K562 (cell line): ENCODE results near the gene NDST1.

Experiments used
- ZNF232 ChIP-seq: sonication (generic); formaldehyde crosslinking; IDR thresholded peaks from 2 replicates; pipeline ENCODE4 v1.8.0; 2022; ENCODE audit warnings: mild to moderate bottlenecking, missing genetic modification reagents
- ZNF354B ChIP-seq: fragments of 250-450 bp; sonication (Bioruptor Pico); IDR thresholded peaks from 2 replicates; pipeline ENCODE4 v1.4.0; 2020
- TF ChIP-seq, protein P1 (sequence below): fragments of 450-650 bp; formaldehyde crosslinking; IDR thresholded peaks from 2 replicates; pipeline ENCODE4 v1.4.0; 2020; ENCODE audit warnings: mild to moderate bottlenecking, mixed read lengths
- TF ChIP-seq, protein P2 (sequence below): sonication (generic); formaldehyde crosslinking; IDR thresholded peaks from 2 replicates; pipeline ENCODE4 v1.8.0; 2022; ENCODE audit warnings: mild to moderate bottlenecking, missing genetic modification reagents, borderline replicate concordance
- TF ChIP-seq, protein P3 (sequence below): sonication (generic); formaldehyde crosslinking; IDR thresholded peaks from 2 replicates; pipeline ENCODE4 v1.9.0; 2022; ENCODE audit warnings: mild to moderate bottlenecking, missing genetic modification reagents

DNA sequence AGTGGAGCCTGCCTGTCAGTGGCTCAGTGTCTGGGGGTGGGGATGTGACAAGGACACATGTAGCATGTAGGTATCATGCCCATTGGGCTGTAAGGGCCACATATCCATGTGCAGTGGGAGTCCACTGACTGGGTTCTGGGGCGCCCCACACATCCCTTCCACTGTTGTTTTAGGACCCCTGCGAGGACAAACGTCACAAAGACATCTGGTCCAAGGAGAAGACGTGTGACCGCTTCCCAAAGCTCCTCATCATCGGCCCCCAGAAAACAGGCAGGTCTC is 33.4 kb downstream of the NDST1 start:
- TF ChIP-seq, protein P1, sequence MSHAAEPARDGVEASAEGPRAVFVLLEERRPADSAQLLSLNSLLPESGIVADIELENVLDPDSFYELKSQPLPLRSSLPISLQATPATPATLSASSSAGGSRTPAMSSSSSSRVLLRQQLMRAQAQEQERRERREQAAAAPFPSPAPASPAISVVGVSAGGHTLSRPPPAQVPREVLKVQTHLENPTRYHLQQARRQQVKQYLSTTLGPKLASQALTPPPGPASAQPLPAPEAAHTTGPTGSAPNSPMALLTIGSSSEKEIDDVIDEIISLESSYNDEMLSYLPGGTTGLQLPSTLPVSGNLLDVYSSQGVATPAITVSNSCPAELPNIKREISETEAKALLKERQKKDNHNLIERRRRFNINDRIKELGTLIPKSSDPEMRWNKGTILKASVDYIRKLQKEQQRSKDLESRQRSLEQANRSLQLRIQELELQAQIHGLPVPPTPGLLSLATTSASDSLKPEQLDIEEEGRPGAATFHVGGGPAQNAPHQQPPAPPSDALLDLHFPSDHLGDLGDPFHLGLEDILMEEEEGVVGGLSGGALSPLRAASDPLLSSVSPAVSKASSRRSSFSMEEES (CRISPR knock-in tag): no peak
- TF ChIP-seq, protein P2, sequence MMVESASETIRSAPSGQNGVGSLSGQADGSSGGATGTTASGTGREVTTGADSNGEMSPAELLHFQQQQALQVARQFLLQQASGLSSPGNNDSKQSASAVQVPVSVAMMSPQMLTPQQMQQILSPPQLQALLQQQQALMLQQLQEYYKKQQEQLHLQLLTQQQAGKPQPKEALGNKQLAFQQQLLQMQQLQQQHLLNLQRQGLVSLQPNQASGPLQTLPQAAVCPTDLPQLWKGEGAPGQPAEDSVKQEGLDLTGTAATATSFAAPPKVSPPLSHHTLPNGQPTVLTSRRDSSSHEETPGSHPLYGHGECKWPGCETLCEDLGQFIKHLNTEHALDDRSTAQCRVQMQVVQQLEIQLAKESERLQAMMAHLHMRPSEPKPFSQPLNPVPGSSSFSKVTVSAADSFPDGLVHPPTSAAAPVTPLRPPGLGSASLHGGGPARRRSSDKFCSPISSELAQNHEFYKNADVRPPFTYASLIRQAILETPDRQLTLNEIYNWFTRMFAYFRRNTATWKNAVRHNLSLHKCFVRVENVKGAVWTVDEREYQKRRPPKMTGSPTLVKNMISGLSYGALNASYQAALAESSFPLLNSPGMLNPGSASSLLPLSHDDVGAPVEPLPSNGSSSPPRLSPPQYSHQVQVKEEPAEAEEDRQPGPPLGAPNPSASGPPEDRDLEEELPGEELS (CRISPR knock-in tag): no peak
- TF ChIP-seq, protein P3, sequence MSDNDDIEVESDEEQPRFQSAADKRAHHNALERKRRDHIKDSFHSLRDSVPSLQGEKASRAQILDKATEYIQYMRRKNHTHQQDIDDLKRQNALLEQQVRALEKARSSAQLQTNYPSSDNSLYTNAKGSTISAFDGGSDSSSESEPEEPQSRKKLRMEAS: no peak
- TF ChIP-seq ZNF232 (no peak), ZNF354B (CRISPR knock-in tag) (no peak)
